HEK293 (cell line): ENCODE data around the gene FOLR1.

Experiments
- CTCF ChIA-PET: fragments of 350-600 bp; formaldehyde crosslinking; extraction: SDS; loops from one replicate; lab custom pipeline; 2021; ENCODE audit warnings: antibody characterized with exemption; lab: Yijun Ruan, JAX
- POLR2A ChIA-PET: fragments of 300-600 bp; formaldehyde crosslinking; extraction: SDS; loops from one replicate; lab custom pipeline; 2020; ENCODE audit warnings: antibody characterized with exemption, inconsistent platforms; lab: Yijun Ruan, JAX
- H3K27ac ChIP-seq: fragments of 200-500 bp; sonication (Bioruptor generic); 2 replicates; pipeline ENCODE4 v1.5.1; 2014; ENCODE audit warnings: low read depth, low read length, control low read depth, inconsistent platforms; ENCODE audit errors: extremely low read depth
- H3K36me3 ChIP-seq, 2 experiments: fragments of 200-500 bp in 1 of 2; sonication (Bioruptor generic) in 1 of 2; 1 replicate in 1 of 2; 2 replicates in 1 of 2; pipeline ENCODE4 v1.5.1; 2014 to 2017; ENCODE audit warnings: inconsistent platforms in 2 of 2, low read length in 2 of 2; ENCODE audit not compliant: control insufficient read depth in 2 of 2, insufficient read depth in 1 of 2
- H3K4me1 ChIP-seq: fragments of 200-500 bp; sonication (Bioruptor generic); 2 replicates; pipeline ENCODE4 v1.5.1; 2014; ENCODE audit warnings: mild to moderate bottlenecking, low read length, inconsistent platforms; ENCODE audit not compliant: control insufficient read depth, insufficient read depth
- H3K4me3 ChIP-seq: 2 replicates; pipeline ENCODE4 v1.5.1; 2011; ENCODE audit warnings: low read depth, mild to moderate bottlenecking, control low read depth, low read length, moderate library complexity
- H3K9me3 ChIP-seq: fragments of 200-500 bp; sonication (Bioruptor generic); 2 replicates; pipeline ENCODE4 v1.5.1; 2014; ENCODE audit warnings: low read depth, low read length, inconsistent platforms; ENCODE audit not compliant: control insufficient read depth, insufficient read depth
- BCL6B ChIP-seq: fragments of 450-650 bp; formaldehyde crosslinking; IDR thresholded peaks from 2 replicates; pipeline ENCODE4 v1.5.1; 2017; ENCODE audit warnings: missing biosample characterization, missing genetic modification characterization
- CTCF ChIP-seq: fragments of 450-650 bp; formaldehyde crosslinking; IDR thresholded peaks from 2 replicates; pipeline ENCODE4 v1.5.1; 2016; ENCODE audit warnings: missing biosample characterization, missing genetic modification characterization
- FEZF1 ChIP-seq: fragments of 450-650 bp; formaldehyde crosslinking; IDR thresholded peaks from 2 replicates; pipeline ENCODE4 v1.5.1; 2016; ENCODE audit warnings: missing biosample characterization, missing genetic modification characterization
- GFI1B ChIP-seq: fragments of 450-650 bp; formaldehyde crosslinking; IDR thresholded peaks from 2 replicates; pipeline ENCODE4 v1.5.1; 2016; ENCODE audit warnings: missing biosample characterization, missing genetic modification characterization
- KLF7 ChIP-seq: fragments of 450-650 bp; formaldehyde crosslinking; IDR thresholded peaks from 2 replicates; pipeline ENCODE4 v1.5.1; 2016; ENCODE audit warnings: missing biosample characterization, missing genetic modification characterization, borderline replicate concordance
- KLF8 ChIP-seq: fragments of 450-650 bp; formaldehyde crosslinking; IDR thresholded peaks from 2 replicates; pipeline ENCODE4 v1.5.1; 2016; ENCODE audit warnings: missing biosample characterization, missing genetic modification characterization
- REST ChIP-seq: fragments of 450-650 bp; formaldehyde crosslinking; IDR thresholded peaks from 2 replicates; pipeline ENCODE4 v1.5.1; 2016; ENCODE audit warnings: missing biosample characterization, missing genetic modification characterization
- ZBTB21 ChIP-seq: fragments of 450-650 bp; formaldehyde crosslinking; IDR thresholded peaks from 2 replicates; pipeline ENCODE4 v1.5.1; 2017; ENCODE audit warnings: missing biosample characterization, missing genetic modification characterization
- ZBTB48 ChIP-seq: fragments of 450-650 bp; formaldehyde crosslinking; IDR thresholded peaks from 2 replicates; pipeline ENCODE4 v1.5.1; 2016; ENCODE audit warnings: missing biosample characterization, missing genetic modification characterization
- ZFP37 ChIP-seq: fragments of 450-650 bp; formaldehyde crosslinking; IDR thresholded peaks from 2 replicates; pipeline ENCODE4 v1.5.1; 2016; ENCODE audit warnings: missing biosample characterization, missing genetic modification characterization
- ZNF184 ChIP-seq: fragments of 450-650 bp; IDR thresholded peaks from 2 replicates; pipeline ENCODE4 v1.5.1; 2018; ENCODE audit warnings: missing biosample characterization, mild to moderate bottlenecking, missing genetic modification characterization
- ZNF266 ChIP-seq: fragments of 450-650 bp; formaldehyde crosslinking; IDR thresholded peaks from 2 replicates; pipeline ENCODE4 v1.5.1; 2016; ENCODE audit warnings: missing biosample characterization, missing genetic modification characterization, low read depth
- ZNF37A ChIP-seq: fragments of 450-650 bp; IDR thresholded peaks from 2 replicates; pipeline ENCODE4 v1.5.1; 2018; ENCODE audit warnings: missing biosample characterization, missing genetic modification characterization
- ZNF433 ChIP-seq: fragments of 450-650 bp; formaldehyde crosslinking; IDR thresholded peaks from 2 replicates; pipeline ENCODE4 v1.5.1; 2016; ENCODE audit warnings: missing biosample characterization, missing genetic modification characterization, low read depth
- ZNF549 ChIP-seq: fragments of 450-650 bp; IDR thresholded peaks from 2 replicates; pipeline ENCODE4 v1.5.1; 2018; ENCODE audit warnings: missing biosample characterization, missing genetic modification characterization, mild to moderate bottlenecking, inconsistent platforms, moderate library complexity
- ZNF600 ChIP-seq: fragments of 450-650 bp; formaldehyde crosslinking; IDR thresholded peaks from 2 replicates; pipeline ENCODE4 v1.5.1; 2016; ENCODE audit warnings: missing biosample characterization, missing genetic modification characterization
- ZNF660 ChIP-seq: fragments of 450-650 bp; IDR thresholded peaks from 2 replicates; pipeline ENCODE4 v1.5.1; 2018; ENCODE audit warnings: missing biosample characterization, mild to moderate bottlenecking, missing genetic modification characterization
- ZNF704 ChIP-seq: fragments of 450-650 bp; formaldehyde crosslinking; IDR thresholded peaks from 2 replicates; pipeline ENCODE4 v1.5.1; 2016; ENCODE audit warnings: missing biosample characterization, missing genetic modification characterization
- ZNF747 ChIP-seq: fragments of 450-650 bp; formaldehyde crosslinking; IDR thresholded peaks from 2 replicates; pipeline ENCODE4 v1.5.1; 2016; ENCODE audit warnings: missing biosample characterization, missing genetic modification characterization
- ZNF76 ChIP-seq: fragments of 450-650 bp; formaldehyde crosslinking; IDR thresholded peaks from 2 replicates; pipeline ENCODE4; 2016; ENCODE audit warnings: low read depth, missing biosample characterization, missing genetic modification characterization, borderline replicate concordance

The FOLR1 gene

GRCh38 chr11:72229336-72229924 is 37.5 kb downstream of the FOLR1 start:
- Histone ChIP-seq H3K9me3 (no peaks in the 10 kb centered on the region), H3K4me1 (no peaks in the 10 kb centered on the region), H3K27ac (no peak overlapping the region), H3K4me3 (no peak overlapping the region), H3K36me3 (peaks cover 0 to 84% of the 10 kb centered on the region in 2 experiments; a peak in 2 of 3 replicates)
- TF ChIP-seq ZNF600 (tag by site-specific recombination) (0 out of 2 replicates have a peak, but pooled peaks have one; percentile 21), ZNF266 (tag by site-specific recombination) (no peak)
- ChIA-PET CTCF (interaction anchor here (0.6 to 1.1 kb wide), 3 partner anchors 201 to 454 kb away, joined by 3 read pairs; no protein-coding TSS in a partner anchor), POLR2A (no interaction called here)

GRCh38 chr11:72229925-72230763 is 38.2 kb downstream of the FOLR1 start:
- POLR2A ChIA-PET = interaction anchor here (0.7 kb wide), 1 partner anchor 11 kb away, joined by 3 read pairs; no protein-coding TSS in a partner anchor

GRCh38 chr11:72230764-72231365 is 38.9 kb downstream of the FOLR1 start:
- no peaks in the 10 kb centered on the region for H3K9me3 ChIP-seq
- POLR2A ChIA-PET = interaction anchor here (0.7 kb wide), 1 partner anchor 10 kb away, joined by 3 read pairs; no protein-coding TSS in a partner anchor
- H3K4me1 ChIP-seq = no peaks in the 10 kb centered on the region
- no peak for TF ChIP-seq REST
- no peak for TF ChIP-seq ZBTB21 (tag by site-specific recombination)
- TF ChIP-seq ZNF660 (tag by site-specific recombination) = no peak
- no peak for TF ChIP-seq ZNF433 (tag by site-specific recombination)
- no peak for TF ChIP-seq BCL6B (tag by site-specific recombination)
- no peak for TF ChIP-seq GFI1B (tag by site-specific recombination)
- TF ChIP-seq KLF8 (tag by site-specific recombination) = no peak
- CTCF ChIA-PET = interaction anchor here (0.6 kb wide), 1 partner anchor 48 kb away, joined by 3 read pairs; no protein-coding TSS in a partner anchor
- no peak overlapping the region for H3K4me3 ChIP-seq
- no peak overlapping the region for H3K27ac ChIP-seq
- H3K36me3 ChIP-seq = peaks cover 0 to 95% of the 10 kb centered on the region in 2 experiments; a peak in 2 of 3 replicates

More at GRCh38 chr11:72229925-72230763, 38.2 kb downstream of the FOLR1 start:
- H3K27ac ChIP-seq = no peak overlapping the region
- H3K4me1 ChIP-seq = no peaks in the 10 kb centered on the region
- no peaks in the 10 kb centered on the region for H3K9me3 ChIP-seq
- no peak for TF ChIP-seq ZBTB48 (tag by site-specific recombination)
- TF ChIP-seq CTCF (tag by site-specific recombination) = no peak
- no peak for TF ChIP-seq ZNF184 (tag by site-specific recombination)
- no peak for TF ChIP-seq ZNF549 (tag by site-specific recombination)
- no peak for TF ChIP-seq ZNF747 (tag by site-specific recombination)
- no peak for TF ChIP-seq FEZF1 (tag by site-specific recombination)
- no peak for TF ChIP-seq ZNF704 (tag by site-specific recombination)
- no peak for TF ChIP-seq KLF7 (tag by site-specific recombination)
- TF ChIP-seq ZFP37 (tag by site-specific recombination) = no peak
- no peak for TF ChIP-seq ZNF76 (tag by site-specific recombination)
- TF ChIP-seq ZNF37A (tag by site-specific recombination) = no peak
- CTCF ChIA-PET = interaction anchor here (0.6 to 1.1 kb wide), 4 partner anchors 47 to 453 kb away, joined by 3 read pairs; no protein-coding TSS in a partner anchor
- no peak overlapping the region for H3K4me3 ChIP-seq
- H3K36me3 ChIP-seq = peaks cover 0 to 91% of the 10 kb centered on the region in 2 experiments; a peak in 2 of 3 replicates
